Activated CD4-positive, CD25-positive, alpha-beta regulatory T cell treated with anti-CD3 and anti-CD28 coated beads, Interleukin-2, amount 50 U/mL, for 24 hours (primary cell): Measurements from ENCODE around the gene MVB12B.

Experiments used
- ATAC-seq, 2 donors: fragments of 150-1000 bp; cut with Tn5 transposase; one replicate each; pipeline ENCODE4 v1.10.0; 2021; ENCODE audit warnings: mild to moderate bottlenecking in 1 of 2, moderate library complexity in 1 of 2

The MVB12B gene

DNA sequence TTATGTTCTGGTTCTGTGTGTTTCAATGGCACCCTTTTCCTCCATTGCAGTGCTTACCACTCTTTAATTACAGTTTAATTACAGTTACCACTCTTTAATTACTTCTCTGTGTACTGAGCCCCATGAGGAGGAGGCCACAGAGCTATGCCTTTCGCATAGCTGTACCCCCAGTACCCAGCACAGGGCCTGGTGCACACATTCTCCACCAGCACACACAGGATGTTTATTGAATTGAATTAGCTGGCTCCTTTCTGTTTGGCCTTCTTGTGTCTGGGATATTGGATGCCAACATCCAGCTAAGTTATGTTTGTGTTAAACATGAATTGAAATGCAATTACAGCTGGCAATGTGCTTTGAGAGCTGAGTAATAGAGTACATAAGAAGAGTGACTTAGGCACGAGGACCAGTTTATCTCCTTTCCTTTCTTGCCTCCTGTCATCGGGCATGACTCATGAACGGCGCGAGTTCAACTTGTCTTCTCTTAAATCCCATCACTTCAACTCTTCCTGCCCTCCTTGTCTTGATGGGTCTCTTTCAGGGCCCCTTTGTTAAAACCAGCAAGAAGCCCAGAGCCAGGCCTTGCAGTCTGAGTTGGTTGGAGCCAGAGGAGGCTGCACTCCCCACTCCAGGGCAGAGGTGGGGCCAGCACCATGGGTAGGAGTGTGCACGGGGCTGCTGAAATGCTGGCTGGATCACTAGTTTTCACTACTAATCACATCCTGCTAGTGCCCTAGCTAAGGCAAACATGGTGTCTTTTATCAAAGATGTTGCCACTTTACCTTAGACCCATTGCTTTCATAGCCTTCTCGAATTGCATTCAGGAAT lies 37.4 kb downstream of the MVB12B start:
- ATAC-seq, result no peak

- no peak for ATAC-seq
Observed at GRCh38 chr9:126365780-126366179, 39.2 kb downstream of the MVB12B start.

- no peak for ATAC-seq
Observed at GRCh38 chr9:126366366-126367011, 39.9 kb downstream of the MVB12B start.

DNA sequence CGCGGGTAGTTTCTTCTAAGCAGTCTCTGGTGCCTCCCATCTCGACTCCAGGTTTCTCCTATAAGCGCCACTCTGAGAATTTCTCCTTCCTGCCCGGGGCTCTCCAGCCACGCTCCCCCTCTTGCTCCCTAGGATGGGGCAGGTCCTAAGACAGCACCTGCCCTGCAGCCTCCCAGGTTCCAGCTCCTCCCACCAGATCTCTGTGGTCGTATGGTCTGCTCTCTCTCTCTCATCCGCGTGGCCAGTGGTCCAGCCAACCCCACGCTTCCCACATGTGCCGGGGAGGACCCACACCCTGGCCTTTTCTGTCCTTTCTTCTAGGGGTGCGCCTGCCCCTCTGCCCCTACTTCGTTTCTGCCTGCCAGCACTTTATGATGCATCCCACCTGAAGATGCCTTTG lies 40.5 kb downstream of the MVB12B start:
- ATAC-seq, result no peak

- ATAC-seq, result no peak
Observed at GRCh38 chr9:126367616-126368015, 41.0 kb downstream of the MVB12B start.

DNA sequence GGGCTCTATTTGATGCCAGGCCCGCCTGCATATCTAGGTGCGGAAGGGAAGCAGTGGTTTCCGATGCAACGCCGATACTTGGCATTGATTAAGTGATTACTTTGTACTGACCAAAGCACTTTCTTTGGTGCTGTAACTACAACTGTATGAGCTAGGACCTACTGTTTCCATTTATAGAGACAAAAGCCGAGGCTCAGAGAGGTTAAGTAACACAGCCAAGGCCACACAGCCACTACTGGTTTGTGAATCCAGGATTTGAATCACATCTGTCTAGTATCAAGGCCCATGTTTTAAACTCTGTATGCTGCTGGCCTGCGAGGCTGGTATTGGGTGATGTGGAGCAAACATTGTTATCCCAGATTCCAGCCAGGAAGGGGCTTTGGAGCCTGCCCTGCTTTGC lies 41.4 kb downstream of the MVB12B start:
- no peak for ATAC-seq

DNA sequence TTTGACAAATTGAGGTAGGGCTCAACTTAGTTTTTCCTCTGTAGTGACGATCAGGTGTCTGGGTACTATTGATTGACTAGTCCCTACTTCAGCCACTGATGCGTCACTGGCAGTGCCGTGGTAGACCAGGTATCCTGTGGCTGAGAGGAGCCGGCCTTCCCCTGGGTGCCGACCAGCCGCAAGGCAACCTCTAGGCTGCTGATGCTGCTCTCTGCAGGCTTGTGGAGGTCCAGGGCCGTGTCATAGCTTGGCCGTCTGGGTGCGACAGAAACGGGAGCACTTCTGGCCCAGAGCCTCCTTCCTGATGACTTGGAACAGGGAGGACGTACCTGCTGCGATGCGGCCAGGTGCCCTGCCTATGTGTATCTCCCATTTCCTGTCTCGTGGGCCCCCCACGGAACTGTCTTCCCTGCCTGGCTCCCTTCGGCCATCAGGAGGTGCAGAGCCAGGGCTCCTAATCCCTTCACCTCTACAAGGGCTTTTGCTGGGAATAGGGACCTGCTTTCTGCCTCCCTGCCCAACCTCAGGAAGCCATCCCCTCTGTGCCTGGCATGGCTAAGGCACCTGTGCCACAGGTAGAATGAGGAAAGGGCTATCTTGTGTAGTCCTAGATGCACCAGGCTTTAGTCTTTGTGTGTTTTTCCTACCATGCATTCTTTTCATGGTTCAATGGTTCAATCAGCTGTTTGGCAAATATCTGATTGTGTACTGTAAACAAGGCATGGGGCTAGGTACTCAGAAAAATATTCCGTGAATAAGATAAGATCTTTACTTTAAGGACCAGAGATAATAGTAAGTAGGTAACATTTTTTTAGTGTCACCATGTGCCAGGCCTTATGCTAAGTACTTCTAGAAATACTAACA lies 44.6 kb downstream of the MVB12B start:
- ATAC-seq, result no peak

DNA sequence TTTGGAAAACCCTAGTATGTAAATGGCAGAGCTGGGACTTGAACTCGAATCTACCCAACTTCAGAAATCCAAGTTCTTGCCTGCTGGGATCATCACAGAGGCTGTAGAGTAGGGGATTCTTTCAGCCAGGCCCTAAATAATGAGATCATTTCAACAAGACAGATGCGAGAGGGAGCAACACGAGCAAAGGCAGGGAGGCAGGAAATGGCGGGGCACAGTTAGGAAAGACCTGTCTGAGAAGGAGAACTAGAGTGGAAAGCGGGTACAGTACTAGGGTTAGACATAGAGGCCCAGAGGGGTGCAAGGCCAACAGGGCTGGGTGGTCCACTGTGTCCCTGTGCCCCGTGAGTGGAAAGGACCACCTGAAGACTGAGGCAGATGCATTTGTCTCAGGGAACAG lies 46.1 kb downstream of the MVB12B start:
- no peak for ATAC-seq

DNA sequence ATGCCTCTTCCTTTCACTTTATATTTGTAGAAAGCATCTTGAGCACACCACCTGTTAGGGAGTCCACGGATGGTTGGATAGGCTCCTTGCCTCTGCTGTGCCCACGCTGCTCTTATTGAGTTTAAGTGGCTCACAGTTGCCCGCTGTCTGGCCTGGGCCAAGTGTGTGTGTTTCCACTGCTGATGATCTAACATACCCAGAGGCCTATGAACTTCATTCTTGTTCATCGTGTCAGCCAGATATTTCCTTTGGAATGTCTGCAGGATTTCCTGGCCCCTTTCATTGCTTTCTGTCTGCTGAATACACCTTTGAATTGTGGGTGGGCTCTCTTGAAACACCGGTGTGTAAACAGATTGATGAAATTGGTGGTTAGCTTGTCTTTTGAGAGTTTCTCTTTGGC lies 46.6 kb downstream of the MVB12B start:
- no peak for ATAC-seq

- ATAC-seq, result no peak
Observed at GRCh38 chr9:126374366-126374781, 47.7 kb downstream of the MVB12B start.

DNA sequence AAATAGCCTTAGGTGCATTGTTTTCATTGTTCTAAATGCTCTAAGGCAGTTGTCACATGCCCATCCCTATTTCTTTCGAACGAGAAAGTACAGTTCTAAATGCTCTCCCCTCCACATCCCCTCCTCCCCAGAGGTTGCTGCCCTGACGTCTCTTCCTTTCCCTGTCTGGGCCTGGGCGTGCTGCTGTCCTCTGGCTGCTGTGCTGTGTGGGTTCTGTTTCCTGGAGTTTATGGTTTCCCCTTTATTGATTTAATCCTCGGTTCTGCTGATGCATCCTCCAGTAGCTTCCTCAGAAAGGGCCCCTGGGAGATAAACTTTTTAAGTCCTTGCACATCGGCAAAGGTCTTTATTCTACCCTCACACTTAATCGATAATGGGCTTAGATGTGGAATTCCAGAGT lies 48.8 kb downstream of the MVB12B start:
- no peak for ATAC-seq

DNA sequence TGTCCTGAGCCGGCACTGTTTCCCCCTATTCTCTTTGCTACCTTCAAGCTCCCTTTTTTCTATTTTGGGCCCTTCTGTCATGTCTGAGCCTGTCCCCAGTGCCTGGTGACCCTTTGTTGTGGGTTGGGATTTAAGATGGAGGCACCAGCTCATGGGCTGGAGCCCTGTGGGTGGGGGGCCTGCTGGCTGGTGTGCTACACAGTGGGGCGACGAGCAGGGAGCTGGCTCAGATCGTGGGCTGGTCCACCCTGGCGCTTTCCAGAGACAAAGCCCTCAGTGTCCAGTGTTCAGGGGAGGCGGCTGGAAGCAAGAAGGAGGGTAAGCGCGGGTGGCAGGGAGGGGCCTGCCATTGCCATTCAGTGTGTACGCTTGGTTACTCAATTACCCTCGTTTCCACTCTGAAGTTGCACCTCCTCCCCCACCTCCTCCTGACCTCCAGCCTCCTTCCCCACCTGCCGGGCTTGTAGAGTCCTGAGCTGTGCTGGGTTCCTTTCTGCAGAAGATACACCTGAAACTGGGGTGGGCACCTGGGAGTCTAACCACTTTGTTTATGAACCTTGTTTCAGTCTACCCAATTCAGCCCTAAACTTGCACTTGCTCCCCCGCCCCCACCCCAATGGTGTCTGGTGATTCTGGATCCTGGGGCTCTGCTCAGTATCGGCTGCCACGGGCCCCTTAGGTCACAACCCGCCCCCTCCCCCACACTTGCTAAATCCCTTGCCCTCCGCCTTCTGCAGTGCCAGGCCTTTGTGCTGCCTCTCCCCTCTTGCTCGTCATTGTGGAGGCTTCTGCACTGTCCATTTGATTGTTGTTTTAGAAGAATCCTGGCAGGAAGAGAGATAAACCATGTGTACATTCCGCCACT lies 49.9 kb downstream of the MVB12B start:
- no peak for ATAC-seq

- no peak for ATAC-seq
Observed at GRCh38 chr9:126377176-126377509, 50.5 kb downstream of the MVB12B start.

- ATAC-seq, result no peak
Observed at GRCh38 chr9:126377536-126377935, 50.9 kb downstream of the MVB12B start.

- ATAC-seq, result no peak
Observed at GRCh38 chr9:126378761-126379160, 52.1 kb downstream of the MVB12B start.

GRCh38 chr9:126379661-126380360 lies 53.2 kb downstream of the MVB12B start:
- no peak for ATAC-seq

GRCh38 chr9:126380447-126380846 lies 53.8 kb downstream of the MVB12B start:
- no peak for ATAC-seq

- no peak for ATAC-seq
Observed at GRCh38 chr9:126381195-126381594, 54.6 kb downstream of the MVB12B start.

GRCh38 chr9:126383406-126384046 lies 56.9 kb downstream of the MVB12B start:
- ATAC-seq, result no peak

DNA sequence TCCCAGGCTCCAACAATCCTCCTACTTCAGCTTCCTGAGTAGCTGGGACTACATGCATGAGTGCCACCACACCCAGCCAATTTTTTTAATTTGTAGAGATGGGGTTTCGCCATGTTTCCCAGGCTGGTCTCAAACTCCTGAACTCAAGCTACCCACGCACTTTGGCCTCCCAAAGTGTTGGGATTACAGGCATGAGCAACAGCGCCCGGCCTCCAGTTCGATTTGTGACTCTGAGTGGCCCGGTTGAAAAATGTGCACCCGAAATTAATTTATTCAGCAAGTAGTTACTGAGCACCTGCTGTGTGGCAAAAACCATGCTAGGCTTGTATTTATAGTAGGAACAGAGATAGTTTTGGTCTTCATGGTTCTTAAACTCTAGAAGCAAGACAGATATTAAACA lies 58.3 kb downstream of the MVB12B start:
- ATAC-seq, result no peak

- ATAC-seq, result no peak
Observed at GRCh38 chr9:126386088-126386487, 59.5 kb downstream of the MVB12B start.
